Mucosa of rectum (tissue), 2 donors: ENCODE data around the gene STOX1.
"Not testable (repeated sequence)": the region's sequence is repeated elsewhere in the genome, so short reads cannot be mapped to it uniquely, and the experiment has no call there.

ENCODE experiments used
- H3K27ac ChIP-seq, 2 donors: one replicate each; pipeline ENCODE4 v1.7.0; 2013; ENCODE audit warnings: inconsistent platforms in 2 of 2, low read depth in 2 of 2, low read length in 2 of 2
- H3K27me3 ChIP-seq, 2 donors: one replicate each; pipeline ENCODE4 v1.7.0; 2013; ENCODE audit warnings: low read length in 2 of 2; ENCODE audit not compliant: control insufficient read depth in 2 of 2, insufficient read depth in 2 of 2
- H3K36me3 ChIP-seq, 2 donors: one replicate each; pipeline ENCODE4 v1.7.0; 2013; ENCODE audit warnings: low read length in 2 of 2; ENCODE audit not compliant: control insufficient read depth in 2 of 2, insufficient read depth in 2 of 2
- H3K4me1 ChIP-seq, 2 donors: one replicate each; pipeline ENCODE4 v1.7.0; 2013; ENCODE audit warnings: low read length in 2 of 2, mild to moderate bottlenecking in 1 of 2; ENCODE audit not compliant: control insufficient read depth in 2 of 2, insufficient read depth in 2 of 2
- H3K4me3 ChIP-seq, 2 donors: one replicate each; pipeline ENCODE4 v1.7.0; 2013; ENCODE audit warnings: low read length in 2 of 2
- H3K9ac ChIP-seq, 2 donors: one replicate each; pipeline ENCODE4 v1.7.0; 2013; ENCODE audit warnings: low read length in 2 of 2, low read depth in 1 of 2, mild to moderate bottlenecking in 1 of 2
- H3K9me3 ChIP-seq, 2 donors: one replicate each; pipeline ENCODE4 v1.7.0; 2013; ENCODE audit warnings: low read length in 2 of 2; ENCODE audit not compliant: control insufficient read depth in 2 of 2
- donor health status: healthy.
- donor health status: Normal muscosa, but diverticular disease.

STOX1 gene

DNA sequence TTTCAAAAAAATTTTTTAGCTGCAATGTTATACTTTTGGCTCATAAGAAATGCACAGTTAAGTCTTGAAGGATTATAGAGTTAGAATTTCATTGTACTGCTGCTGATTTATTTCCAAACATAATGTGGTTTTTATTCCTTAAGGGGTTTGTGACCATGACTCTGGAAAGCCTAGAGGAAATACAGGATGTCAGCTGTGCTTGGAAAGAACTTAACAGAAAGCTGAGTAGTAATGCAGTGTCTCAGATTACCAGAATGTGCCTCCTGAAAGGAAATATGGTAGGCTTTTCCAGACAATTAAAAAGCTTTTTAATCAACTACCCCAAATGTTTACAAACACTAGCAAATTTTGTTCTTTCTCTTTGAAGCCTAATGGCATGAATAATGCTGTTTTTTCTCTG lies 113.6 kb downstream of the STOX1 start:
- not testable (repeated sequence) for H3K9ac ChIP-seq, H3K4me3 ChIP-seq, H3K27ac ChIP-seq, H3K9me3 ChIP-seq, H3K4me1 ChIP-seq, H3K27me3 ChIP-seq
- H3K36me3 ChIP-seq: peaks cover 7 to 52% of the 10 kb centered on the region in 2 donors
